ENCODE data around the gene KLHL13. TPM values are rescaled to one million over a fixed set of nuclear protein-coding genes. Genes with fewer than 3 reads are reported as not detected.

Gene KLHL13
- total RNA-seq, 1 experiment from 2014 or later: 1.6 TPM

GRCh38 chrX:118114971-118115370 lies 1.6 kb downstream of the KLHL13 start:
- intact Hi-C loops (cut with micrococcal nuclease): no loop called here
- Mint-ChIP-seq H3K27me3 (ENCODE audit: insufficient read depth, unreplicated experiment) (peaks cover 23% of the 10 kb centered on the region), H3K4me3 (ENCODE audit: unreplicated experiment) (no peak overlapping the region), H3K9me3 (ENCODE audit: unreplicated experiment) (no peaks in the 10 kb centered on the region), H3K36me3 (ENCODE audit: insufficient read depth, unreplicated experiment) (no peaks in the 10 kb centered on the region), H3K27ac (ENCODE audit: low read depth, unreplicated experiment) (no peak overlapping the region), H3K4me1 (ENCODE audit: insufficient read depth, unreplicated experiment) (no peaks in the 10 kb centered on the region)
- TF ChIP-seq, protein P1, sequence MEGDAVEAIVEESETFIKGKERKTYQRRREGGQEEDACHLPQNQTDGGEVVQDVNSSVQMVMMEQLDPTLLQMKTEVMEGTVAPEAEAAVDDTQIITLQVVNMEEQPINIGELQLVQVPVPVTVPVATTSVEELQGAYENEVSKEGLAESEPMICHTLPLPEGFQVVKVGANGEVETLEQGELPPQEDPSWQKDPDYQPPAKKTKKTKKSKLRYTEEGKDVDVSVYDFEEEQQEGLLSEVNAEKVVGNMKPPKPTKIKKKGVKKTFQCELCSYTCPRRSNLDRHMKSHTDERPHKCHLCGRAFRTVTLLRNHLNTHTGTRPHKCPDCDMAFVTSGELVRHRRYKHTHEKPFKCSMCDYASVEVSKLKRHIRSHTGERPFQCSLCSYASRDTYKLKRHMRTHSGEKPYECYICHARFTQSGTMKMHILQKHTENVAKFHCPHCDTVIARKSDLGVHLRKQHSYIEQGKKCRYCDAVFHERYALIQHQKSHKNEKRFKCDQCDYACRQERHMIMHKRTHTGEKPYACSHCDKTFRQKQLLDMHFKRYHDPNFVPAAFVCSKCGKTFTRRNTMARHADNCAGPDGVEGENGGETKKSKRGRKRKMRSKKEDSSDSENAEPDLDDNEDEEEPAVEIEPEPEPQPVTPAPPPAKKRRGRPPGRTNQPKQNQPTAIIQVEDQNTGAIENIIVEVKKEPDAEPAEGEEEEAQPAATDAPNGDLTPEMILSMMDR (IDR thresholded peaks at IDR 0.05; ENCODE audit: unreplicated experiment): no peak
- ChIA-PET POLR2A (interaction anchor here (0.6 kb wide), 1 partner anchor 136 kb away, joined by 5 read pairs; no protein-coding TSS in a partner anchor), CTCF (interaction anchor here (0.6 to 0.8 kb wide), 2 partner anchors 51 to 123 kb away, joined by 3 to 4 read pairs; no protein-coding TSS in a partner anchor)
- no peak for DNase-seq (ENCODE audit: unreplicated experiment)
- BruUV-seq (replicated peaks): no TSS peak

- ChIA-PET POLR2A (no interaction called here), CTCF (no interaction called here)
- no TSS peak for BruUV-seq (replicated peaks)
- Mint-ChIP-seq H3K27ac (ENCODE audit: low read depth, unreplicated experiment) (no peak overlapping the region), H3K4me1 (ENCODE audit: insufficient read depth, unreplicated experiment) (no peaks in the 10 kb centered on the region), H3K27me3 (ENCODE audit: insufficient read depth, unreplicated experiment) (peaks cover 12% of the 10 kb centered on the region), H3K9me3 (ENCODE audit: unreplicated experiment) (no peaks in the 10 kb centered on the region), H3K4me3 (ENCODE audit: unreplicated experiment) (no peak overlapping the region), H3K36me3 (ENCODE audit: insufficient read depth, unreplicated experiment) (no peaks in the 10 kb centered on the region)
- intact Hi-C loops (cut with micrococcal nuclease): no loop called here
- no peak for DNase-seq (ENCODE audit: unreplicated experiment)
- TF ChIP-seq, protein P1 (IDR thresholded peaks at IDR 0.05; ENCODE audit: unreplicated experiment): no peak
Observed at GRCh38 chrX:118109065-118109464, 7.5 kb downstream of the KLHL13 start.

GRCh38 chrX:118108304-118108703 lies 8.3 kb downstream of the KLHL13 start:
- intact Hi-C loops (cut with micrococcal nuclease): no loop called here
- no TSS peak for BruUV-seq (replicated peaks)
- Mint-ChIP-seq H3K27me3 (ENCODE audit: insufficient read depth, unreplicated experiment) (peaks cover 5% of the 10 kb centered on the region), H3K4me1 (ENCODE audit: insufficient read depth, unreplicated experiment) (no peaks in the 10 kb centered on the region), H3K9me3 (ENCODE audit: unreplicated experiment) (no peaks in the 10 kb centered on the region), H3K27ac (ENCODE audit: low read depth, unreplicated experiment) (no peak overlapping the region), H3K36me3 (ENCODE audit: insufficient read depth, unreplicated experiment) (no peaks in the 10 kb centered on the region), H3K4me3 (ENCODE audit: unreplicated experiment) (no peak overlapping the region)
- TF ChIP-seq, protein P1 (IDR thresholded peaks at IDR 0.05; ENCODE audit: unreplicated experiment): no peak
- ChIA-PET CTCF (no interaction called here), POLR2A (no interaction called here)
- DNase-seq (ENCODE audit: unreplicated experiment): no peak

GRCh38 chrX:118100091-118100490 lies 16.5 kb downstream of the KLHL13 start:
- Mint-ChIP-seq H3K4me1 (ENCODE audit: insufficient read depth, unreplicated experiment) (no peaks in the 10 kb centered on the region), H3K36me3 (ENCODE audit: insufficient read depth, unreplicated experiment) (no peaks in the 10 kb centered on the region), H3K9me3 (ENCODE audit: unreplicated experiment) (peaks cover 6% of the 10 kb centered on the region), H3K27ac (ENCODE audit: low read depth, unreplicated experiment) (no peak overlapping the region), H3K4me3 (ENCODE audit: unreplicated experiment) (no peak overlapping the region), H3K27me3 (ENCODE audit: insufficient read depth, unreplicated experiment) (no peaks in the 10 kb centered on the region)
- no TSS peak for BruUV-seq (replicated peaks)
- TF ChIP-seq, protein P1 (IDR thresholded peaks at IDR 0.05; ENCODE audit: unreplicated experiment): no peak
- ChIA-PET POLR2A (no interaction called here), CTCF (interaction anchor here (0.9 kb wide), 1 partner anchor 116 kb away, joined by 3 read pairs; no protein-coding TSS in a partner anchor)
- no peak for DNase-seq (ENCODE audit: unreplicated experiment)
- intact Hi-C loops (cut with micrococcal nuclease): no loop called here
